Esophagus squamous epithelium (tissue), 5 donors: ENCODE results near the gene TTLL4. TPM values are rescaled to one million over a fixed set of nuclear protein-coding genes. Genes with fewer than 3 reads are reported as not detected.

ENCODE experiments used
- DNase-seq: peaks from one replicate; lab custom pipeline; 2025; lab: John Stamatoyannopoulos, UW
- H3K27ac ChIP-seq, 4 donors: fragments of 200-600 bp; sonication (generic); one replicate each; pipeline ENCODE4 v1.5.1; 2016 to 2019; ENCODE audit warnings: mild to moderate bottlenecking in 1 of 4
- H3K27me3 ChIP-seq, 4 donors: fragments of 200-600 bp; sonication (generic); 1 replicate in 3 of 4; 2 replicates in 1 of 4; pipeline versions ENCODE4 v1.5.1 to v1.6.0; 2017 to 2021; ENCODE audit warnings: antibody characterized with exemption in 1 of 4
- H3K36me3 ChIP-seq, 3 donors: fragments of 200-600 bp; sonication (generic); one replicate each; pipeline ENCODE4 v1.5.1; 2016 to 2019
- H3K4me1 ChIP-seq, 3 donors: fragments of 200-600 bp; sonication (generic); one replicate each; pipeline ENCODE4 v1.5.1; 2017 to 2019
- H3K4me3 ChIP-seq, 4 donors: fragments of 200-600 bp; sonication (generic); 1 replicate in 3 of 4; 2 replicates in 1 of 4; pipeline ENCODE4 v1.5.1; 2016 to 2019; ENCODE audit warnings: mild to moderate bottlenecking in 2 of 4, moderate library complexity in 1 of 4
- H3K9me3 ChIP-seq, 3 donors: fragments of 200-600 bp; sonication (generic); one replicate each; pipeline ENCODE4 v1.5.1; 2016 to 2019
- POLR2A ChIP-seq, 4 donors: fragments of 450-650 bp; IDR thresholded peaks; one replicate each; pipeline ENCODE4 v1.6.1; 2017; ENCODE audit warnings: antibody characterized with exemption in 4 of 4, mild to moderate bottlenecking in 4 of 4, moderate library complexity in 3 of 4
- WGBS, 2 donors: methylation state at CpG; one replicate each; pipeline ENCODE4 v1.1.5; 2018; 5-methylcytosine and 5-hydroxymethylcytosine counted together
- intact Hi-C: fragments of 100-400 bp; cut with DNase I; formaldehyde crosslinking; loops from one replicate; pipeline ENCODE4 v1.15.0; 2022
- total RNA-seq, 4 donors: library from RNA; depleted of rRNA; stranded (reverse); fragments of >200 nt; gene quantifications; one replicate each; pipeline ENCODE4 v1.1.0, GENCODE V29; 2016
- TF ChIP-seq, protein P1 (sequence below), 6 experiments: fragments of 450-650 bp in 4 of 6; fragments of 200-600 bp in 2 of 6; sonication (generic) in 2 of 6; IDR thresholded peaks; one replicate each; pipeline ENCODE4 v1.5.1; 2016 to 2019; ENCODE audit warnings: antibody characterized with exemption in 6 of 6, mild to moderate bottlenecking in 4 of 6, moderate library complexity in 4 of 6
- donor health status: DM: yes; HTN: yes; CAD: no.

Gene TTLL4
- total RNA-seq, 4 donors from 2014 or later = 12.8 to 17.5 (median 15.6) TPM

- Histone ChIP-seq H3K36me3 (peaks cover 0 to 14% (median 0%) of the 10 kb centered on the region in 3 donors), H3K27ac (peak overlapping the region in 3 of 4 donors; percentile 33 to 79 (median 57)), H3K9me3 (peaks cover 0 to 6% (median 0%) of the 10 kb centered on the region in 3 donors), H3K4me3 (no peak overlapping the region), H3K27me3 (no peaks in the 10 kb centered on the region), H3K4me1 (peaks cover 0 to 51% (median 28%) of the 10 kb centered on the region in 3 donors)
- TF ChIP-seq POLR2A (IDR thresholded peaks at IDR 0.05) = no peak
- TF ChIP-seq, protein P1, sequence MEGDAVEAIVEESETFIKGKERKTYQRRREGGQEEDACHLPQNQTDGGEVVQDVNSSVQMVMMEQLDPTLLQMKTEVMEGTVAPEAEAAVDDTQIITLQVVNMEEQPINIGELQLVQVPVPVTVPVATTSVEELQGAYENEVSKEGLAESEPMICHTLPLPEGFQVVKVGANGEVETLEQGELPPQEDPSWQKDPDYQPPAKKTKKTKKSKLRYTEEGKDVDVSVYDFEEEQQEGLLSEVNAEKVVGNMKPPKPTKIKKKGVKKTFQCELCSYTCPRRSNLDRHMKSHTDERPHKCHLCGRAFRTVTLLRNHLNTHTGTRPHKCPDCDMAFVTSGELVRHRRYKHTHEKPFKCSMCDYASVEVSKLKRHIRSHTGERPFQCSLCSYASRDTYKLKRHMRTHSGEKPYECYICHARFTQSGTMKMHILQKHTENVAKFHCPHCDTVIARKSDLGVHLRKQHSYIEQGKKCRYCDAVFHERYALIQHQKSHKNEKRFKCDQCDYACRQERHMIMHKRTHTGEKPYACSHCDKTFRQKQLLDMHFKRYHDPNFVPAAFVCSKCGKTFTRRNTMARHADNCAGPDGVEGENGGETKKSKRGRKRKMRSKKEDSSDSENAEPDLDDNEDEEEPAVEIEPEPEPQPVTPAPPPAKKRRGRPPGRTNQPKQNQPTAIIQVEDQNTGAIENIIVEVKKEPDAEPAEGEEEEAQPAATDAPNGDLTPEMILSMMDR (IDR thresholded peaks at IDR 0.05) = no peak
- no peak for DNase-seq
- intact Hi-C loops = no loop called here
- 94 to 100% methylated on average over 5 of the region's 5 CpGs for WGBS, 2 donors
Measured at GRCh38 chr2:218732052-218732760, 21.6 kb downstream of the TTLL4 start.

DNA sequence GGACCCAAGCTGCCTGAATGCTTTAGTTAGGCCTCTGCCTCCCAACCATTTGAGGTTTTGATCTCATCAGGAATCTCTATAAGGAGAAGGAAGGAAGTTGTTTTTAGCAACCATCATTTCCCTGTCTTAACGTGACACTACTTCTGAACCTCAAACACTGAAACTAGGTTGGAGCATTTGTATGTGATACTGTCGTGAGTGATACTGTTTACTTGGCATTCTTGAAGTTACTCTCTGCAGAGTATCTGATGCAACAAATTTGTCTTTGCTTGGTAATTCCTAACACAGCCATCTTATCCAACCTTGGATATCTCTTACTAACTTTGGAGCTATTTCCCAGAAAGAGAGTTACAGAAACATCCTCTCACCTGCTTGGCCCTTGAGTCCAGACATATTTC is 22.1 kb downstream of the TTLL4 start:
- Histone ChIP-seq H3K27me3 (no peaks in the 10 kb centered on the region), H3K4me1 (peaks cover 0 to 52% (median 28%) of the 10 kb centered on the region in 3 donors), H3K4me3 (no peak overlapping the region), H3K27ac (peak overlapping the region in 3 of 4 donors; percentile 33 to 79 (median 57)), H3K36me3 (peaks cover 0 to 14% (median 4%) of the 10 kb centered on the region in 3 donors), H3K9me3 (peaks cover 0 to under 1% (median 0%) of the 10 kb centered on the region in 3 donors)
- TF ChIP-seq, protein P1 (IDR thresholded peaks at IDR 0.05) = no peak
- TF ChIP-seq POLR2A (IDR thresholded peaks at IDR 0.05) = no peak
- intact Hi-C loops = no loop called here
- WGBS, 2 donors = 65 to 84% methylated on average over 2 of the region's 2 CpGs
- no peak for DNase-seq

DNA sequence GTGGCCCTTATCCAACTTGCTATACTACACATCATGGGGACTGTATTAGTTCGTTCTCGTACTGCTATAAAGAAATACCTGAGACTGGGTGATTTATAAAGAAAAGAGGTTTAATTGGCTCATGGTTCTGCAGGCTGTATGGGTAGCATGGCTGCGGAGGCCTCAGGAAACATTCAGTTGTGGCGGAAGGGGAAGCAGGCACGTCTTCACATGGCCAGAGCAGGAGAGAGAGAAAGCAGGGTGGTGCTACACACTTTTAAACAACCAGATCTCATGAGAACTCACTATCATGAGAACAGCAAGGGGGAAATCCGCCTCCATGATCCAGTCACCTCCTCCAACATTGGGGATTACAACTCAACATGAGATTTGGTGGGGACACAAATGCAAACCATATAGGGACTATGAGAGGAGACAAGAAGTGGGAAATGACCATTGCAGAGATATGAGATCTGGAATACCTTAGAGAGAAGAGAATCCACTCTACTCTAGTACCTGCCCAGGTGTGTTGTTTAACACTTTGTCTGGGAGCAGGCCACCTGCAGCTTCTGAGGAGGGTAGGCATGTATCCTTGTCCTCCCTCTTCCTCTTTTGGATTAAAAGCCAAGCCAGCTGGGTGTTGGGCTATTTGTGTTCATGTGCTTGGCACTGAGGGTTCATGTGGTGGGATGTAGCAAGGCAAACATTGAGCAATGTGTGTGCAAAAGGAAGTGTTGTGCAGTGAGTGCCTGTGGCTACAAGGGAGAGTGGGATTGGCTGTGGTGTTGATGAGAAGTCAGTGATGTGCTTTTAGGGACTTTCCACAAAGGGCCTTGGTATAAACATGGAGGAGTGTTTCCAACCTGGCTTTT is 22.8 kb downstream of the TTLL4 start:
- Histone ChIP-seq H3K9me3 (no peaks in the 10 kb centered on the region), H3K36me3 (peaks cover 6 to 18% (median 10%) of the 10 kb centered on the region in 3 donors), H3K27ac (peak overlapping the region in 3 of 4 donors; percentile 38 to 79 (median 57)), H3K4me1 (peaks cover 0 to 52% (median 28%) of the 10 kb centered on the region in 3 donors), H3K27me3 (no peaks in the 10 kb centered on the region), H3K4me3 (no peak overlapping the region)
- peak; percentile 7 for DNase-seq
- TF ChIP-seq POLR2A (IDR thresholded peaks at IDR 0.05) = no peak
- TF ChIP-seq, protein P1 (IDR thresholded peaks at IDR 0.05) = no peak
- whole genome bisulfite sequencing, 2 donors = 72 to 81% methylated on average over 5 to 6 of the region's 6 CpGs
- intact Hi-C loops = no loop called here

DNA sequence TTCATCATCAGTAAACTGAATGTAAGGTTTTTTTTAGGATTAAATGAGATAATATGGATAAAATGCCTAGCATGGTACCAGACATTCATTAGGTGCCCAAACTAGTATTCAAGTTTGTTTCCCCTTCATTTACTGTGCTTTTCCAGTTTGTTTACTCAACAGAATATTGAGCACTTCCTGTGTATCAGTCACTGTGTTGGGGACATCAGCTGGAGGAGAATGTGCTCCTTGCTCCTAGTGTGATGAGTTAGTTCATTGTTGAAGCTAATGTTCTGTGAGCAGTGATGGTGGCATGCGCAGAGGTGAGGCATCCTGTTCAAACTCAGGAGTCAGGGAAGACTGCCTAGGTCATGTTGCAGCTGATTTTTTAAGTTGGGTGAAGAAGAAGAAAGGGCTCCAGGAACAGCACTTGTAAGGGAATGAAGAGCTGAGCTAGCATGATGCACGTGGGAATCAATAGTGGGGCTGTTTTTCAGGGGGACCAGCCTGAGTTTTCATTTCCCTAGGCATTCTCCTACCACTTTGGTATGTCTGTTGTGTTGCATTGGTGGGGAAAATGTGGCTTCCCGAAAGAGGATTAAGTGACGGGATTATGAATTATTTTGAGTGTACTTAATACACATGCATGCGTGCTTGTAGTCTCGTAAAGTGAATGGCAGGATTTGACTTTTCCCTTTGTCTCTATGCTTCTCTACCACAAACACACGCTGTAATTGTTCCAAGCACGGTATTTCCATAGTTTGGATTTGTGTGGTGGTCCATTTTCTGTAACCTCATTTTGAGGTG is 23.7 kb downstream of the TTLL4 start:
- TF ChIP-seq, protein P1 (IDR thresholded peaks at IDR 0.05) = no peak
- no peak for TF ChIP-seq POLR2A (IDR thresholded peaks at IDR 0.05)
- no peak overlapping the region for H3K4me3 ChIP-seq
- H3K27ac ChIP-seq = peak overlapping the region in 1 of 4 donors; percentile 79
- H3K4me1 ChIP-seq = peaks cover 0 to 52% (median 28%) of the 10 kb centered on the region in 3 donors
- no peak for DNase-seq
- WGBS, 2 donors = 90 to 94% methylated on average over 8 of the region's 8 CpGs
- intact Hi-C loops = no loop called here
- H3K36me3 ChIP-seq = peaks cover 15 to 25% (median 16%) of the 10 kb centered on the region in 3 donors
- H3K9me3 ChIP-seq = no peaks in the 10 kb centered on the region
- no peaks in the 10 kb centered on the region for H3K27me3 ChIP-seq
